ENCODE results near the gene SECISBP2.
"Not testable (repeated sequence)": the region's sequence is repeated elsewhere in the genome, so short reads cannot be mapped to it uniquely, and the experiment has no call there.

Gene SECISBP2

GRCh38 chr9:89310475-89311345, 7.6 kb upstream of the SECISBP2 start, which contains the start of gene CKS2:
Gene CKS2, plus strand, starts transcription at chr9:89311195. Its CDS starts 98 bp downstream, at chr9:89311293.
- peak; percentile 100 for DNase-seq (ENCODE audit: low spot score)

DNA sequence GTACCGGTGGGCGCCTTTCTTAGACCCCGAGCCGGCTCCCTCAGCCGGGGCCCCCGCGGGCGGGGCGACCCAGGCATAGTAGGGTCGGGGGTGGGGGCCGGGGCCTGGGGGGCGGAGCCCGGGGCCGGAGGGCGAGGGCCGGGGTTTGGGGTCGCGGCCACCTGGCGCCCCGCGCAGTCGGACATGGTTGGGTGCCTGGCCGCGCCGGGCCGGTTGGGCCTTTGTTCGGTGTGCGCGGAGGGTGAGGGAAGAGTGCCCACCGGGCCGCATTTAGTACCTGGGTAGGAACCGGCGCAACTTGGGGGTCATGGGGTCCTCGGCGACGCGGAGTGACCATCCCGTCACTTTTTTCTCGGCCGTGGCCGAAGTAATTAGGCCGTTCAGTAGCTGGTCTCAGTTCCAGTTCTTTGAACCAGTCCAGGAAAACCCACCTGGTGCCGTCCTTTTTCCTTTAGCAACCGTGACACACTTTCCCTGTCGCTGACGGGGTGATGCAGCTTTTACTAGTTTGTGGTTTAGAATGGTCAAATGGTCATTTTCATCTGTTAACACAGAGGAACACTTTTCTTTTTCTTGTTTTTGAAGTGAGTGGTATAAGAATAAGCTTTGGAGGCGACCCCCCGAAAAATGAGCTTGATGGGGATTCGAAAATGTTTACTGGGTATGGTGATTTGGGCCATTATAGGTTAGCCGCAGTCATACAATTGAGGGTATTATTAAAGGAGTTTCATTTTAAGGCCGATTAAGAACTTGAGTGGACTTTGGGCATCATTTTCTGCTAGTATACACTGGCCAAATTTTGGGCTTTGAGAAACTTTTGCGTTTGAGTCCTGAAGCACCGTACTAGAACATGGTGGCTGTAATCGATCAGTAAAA, 6.7 kb upstream of the SECISBP2 start:
- no peak for DNase-seq (ENCODE audit: low spot score)

DNA sequence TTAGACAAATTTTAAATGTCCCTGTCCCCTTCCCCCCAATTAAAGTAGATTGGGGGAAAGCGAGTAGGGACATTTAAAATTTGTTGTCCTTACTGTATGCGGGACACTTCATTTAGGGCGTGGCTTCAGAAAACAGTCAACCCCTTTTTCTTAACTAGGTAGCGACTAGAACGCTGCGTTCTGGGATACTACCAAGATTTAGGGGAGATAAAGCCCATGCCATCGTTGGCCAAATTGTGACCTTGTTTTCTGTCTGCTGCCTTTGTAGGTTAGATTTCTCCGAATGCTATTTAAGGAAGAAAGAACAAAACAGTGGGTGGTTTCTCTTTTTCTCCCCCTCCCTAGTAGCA, 6.1 kb upstream of the SECISBP2 start:
- no peak for DNase-seq (ENCODE audit: low spot score)

DNA sequence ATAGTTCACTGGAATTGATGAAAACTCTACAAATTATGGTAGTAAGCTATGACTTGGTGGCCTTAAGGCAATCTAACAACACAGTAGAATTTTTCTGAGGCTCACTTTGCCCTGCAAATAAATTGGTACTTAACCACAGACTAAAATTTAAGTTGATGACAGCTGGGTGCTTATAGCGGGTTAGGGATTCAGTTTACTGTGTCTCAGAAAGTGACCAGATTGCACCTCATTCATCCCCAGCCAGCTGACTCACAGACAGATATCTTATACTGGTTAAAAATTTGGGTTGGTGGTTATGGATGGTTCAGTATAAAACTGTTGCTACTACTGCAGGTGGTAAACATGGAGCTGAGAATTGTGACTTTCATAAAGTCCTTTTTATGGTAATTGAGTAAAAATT, 4.5 kb upstream of the SECISBP2 start:
- no peak for DNase-seq (ENCODE audit: low spot score)

GRCh38 chr9:89314955-89315354, 3.3 kb upstream of the SECISBP2 start:
- DNase-seq (ENCODE audit: low spot score): no peak

- no peak for DNase-seq (ENCODE audit: low spot score)
Observed at GRCh38 chr9:89315482-89315881, 2.8 kb upstream of the SECISBP2 start.

DNA sequence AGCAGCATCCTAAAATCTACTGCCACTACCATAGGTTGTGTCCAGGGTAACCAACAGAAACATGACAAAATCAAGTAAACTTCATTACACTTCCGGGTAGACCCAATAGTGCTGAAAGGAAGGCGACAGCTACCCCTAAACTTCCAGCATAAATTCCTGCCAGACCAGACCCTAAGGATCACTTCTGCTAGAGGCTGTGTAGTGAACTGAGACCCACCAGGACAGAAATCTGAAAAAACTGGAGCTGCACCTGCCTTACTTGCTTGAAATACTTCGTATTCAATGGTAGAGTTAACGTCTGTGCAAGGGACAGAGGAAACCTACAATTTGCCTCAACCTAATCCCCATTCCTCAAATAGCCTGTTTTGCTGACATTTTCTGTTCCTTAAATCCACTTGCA, 1.0 kb upstream of the SECISBP2 start:
- DNase-seq (ENCODE audit: low spot score): peak; percentile 52

DNA sequence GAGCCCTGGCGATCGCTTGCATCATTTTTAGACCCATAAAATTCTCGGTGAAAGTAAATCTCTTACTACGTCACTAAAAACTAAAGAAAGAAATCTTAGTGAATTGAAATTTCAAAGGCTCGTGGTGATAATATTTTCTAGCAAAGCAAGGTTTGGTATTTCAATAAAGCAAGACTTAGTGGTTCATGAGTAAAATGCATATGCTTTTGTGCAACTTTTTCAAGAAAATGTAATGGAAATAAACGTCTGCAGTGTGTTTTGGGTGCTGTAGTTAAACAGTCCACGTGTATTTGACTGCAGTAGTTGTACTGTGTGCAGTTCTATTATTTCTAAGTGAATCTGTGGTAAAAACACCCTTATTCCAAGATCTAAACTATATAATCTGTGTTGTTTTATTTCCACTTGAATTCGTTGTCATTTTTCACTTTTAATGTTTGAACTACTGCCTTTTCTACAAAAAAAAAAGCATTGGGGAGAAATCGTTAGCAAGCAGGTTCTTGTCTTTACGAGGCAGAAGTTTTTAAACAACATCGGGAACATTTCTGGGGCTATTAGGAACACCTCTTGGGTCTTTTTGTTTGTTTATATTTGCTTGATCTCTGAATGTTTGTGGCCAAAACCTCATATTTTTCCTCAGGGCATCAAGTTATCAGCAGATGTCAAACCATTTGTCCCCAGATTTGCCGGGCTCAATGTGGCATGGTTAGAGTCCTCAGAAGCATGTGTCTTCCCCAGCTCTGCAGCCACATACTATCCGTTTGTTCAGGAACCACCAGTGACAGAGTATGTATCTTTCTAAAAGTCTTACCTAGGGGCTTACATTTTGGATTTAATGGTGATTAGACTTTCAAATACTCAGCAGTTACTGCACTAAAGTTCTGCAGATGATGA, 960 bp downstream of the SECISBP2 start:
- peak; percentile 25 for DNase-seq (ENCODE audit: low spot score)

- no peak for DNase-seq (ENCODE audit: low spot score)
Observed at GRCh38 chr9:89323390-89323789, 5.1 kb downstream of the SECISBP2 start.

DNA sequence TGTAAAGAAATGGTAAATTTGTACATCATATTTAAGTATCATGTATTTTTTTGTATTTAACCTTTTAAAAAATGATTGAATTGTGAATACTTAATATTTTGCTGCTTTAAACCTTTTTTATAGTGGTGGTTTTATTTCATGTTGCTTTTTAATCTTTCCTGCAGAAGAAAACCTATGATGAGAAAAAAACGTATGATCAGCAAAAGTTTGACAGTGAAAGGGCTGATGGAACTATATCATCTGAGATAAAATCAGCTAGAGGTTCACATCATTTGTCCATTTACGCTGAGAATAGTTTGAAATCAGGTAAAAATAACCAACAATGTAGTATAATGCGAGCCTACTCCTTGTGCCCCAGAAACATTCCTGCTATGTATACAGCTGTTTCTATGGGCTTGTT, 7.4 kb downstream of the SECISBP2 start:
- no peak for DNase-seq (ENCODE audit: low spot score)

GRCh38 chr9:89328064-89328463, 9.8 kb downstream of the SECISBP2 start:
- no peak for DNase-seq (ENCODE audit: low spot score)

- no peak for DNase-seq (ENCODE audit: low spot score)
Observed at GRCh38 chr9:89329917-89330316, 11.6 kb downstream of the SECISBP2 start.

DNA sequence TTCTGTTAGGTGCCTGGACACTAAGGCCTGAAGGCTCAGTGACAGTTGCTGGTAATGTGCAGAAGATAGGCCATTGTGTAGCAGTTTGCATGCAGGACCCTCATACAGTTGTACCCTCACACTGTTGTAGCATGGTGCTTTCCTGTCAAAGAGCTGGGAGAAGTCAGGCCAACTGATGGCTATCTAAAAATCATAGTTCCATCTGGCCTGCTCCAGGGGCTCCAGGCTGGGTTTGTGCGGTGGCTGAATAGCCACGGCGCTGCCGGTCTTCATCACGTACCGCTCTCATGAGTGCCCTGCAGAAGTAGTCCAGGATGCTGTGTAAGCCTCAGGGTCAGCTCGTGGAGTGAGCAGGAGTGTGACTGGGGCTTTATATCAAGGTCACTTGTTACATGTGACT, 12.2 kb downstream of the SECISBP2 start:
- DNase-seq (ENCODE audit: low spot score): no peak

DNA sequence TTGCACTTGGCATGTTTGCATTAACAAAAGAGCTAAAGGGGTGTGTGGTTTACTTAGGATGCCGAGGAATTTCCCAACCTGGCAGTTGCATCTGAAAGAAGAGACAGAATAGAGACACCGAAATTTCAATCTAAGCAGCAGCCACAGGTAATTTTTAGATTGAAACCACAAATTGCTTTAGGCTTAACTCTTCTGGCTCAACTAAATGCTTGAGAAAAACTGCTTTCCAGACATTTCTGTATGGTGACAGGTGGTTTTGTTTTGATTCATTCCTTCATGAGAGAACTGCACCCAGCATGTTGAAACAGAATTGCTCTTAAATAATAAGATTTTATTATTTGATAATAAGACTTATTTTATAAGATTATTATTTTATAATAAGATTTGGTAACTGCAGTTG, 21.5 kb downstream of the SECISBP2 start:
- DNase-seq (ENCODE audit: low spot score): no peak

- DNase-seq (ENCODE audit: low spot score): no peak
Observed at GRCh38 chr9:89340332-89340731, 22.0 kb downstream of the SECISBP2 start.

GRCh38 chr9:89342213-89342612, 23.9 kb downstream of the SECISBP2 start:
- no peak for DNase-seq (ENCODE audit: low spot score)

DNA sequence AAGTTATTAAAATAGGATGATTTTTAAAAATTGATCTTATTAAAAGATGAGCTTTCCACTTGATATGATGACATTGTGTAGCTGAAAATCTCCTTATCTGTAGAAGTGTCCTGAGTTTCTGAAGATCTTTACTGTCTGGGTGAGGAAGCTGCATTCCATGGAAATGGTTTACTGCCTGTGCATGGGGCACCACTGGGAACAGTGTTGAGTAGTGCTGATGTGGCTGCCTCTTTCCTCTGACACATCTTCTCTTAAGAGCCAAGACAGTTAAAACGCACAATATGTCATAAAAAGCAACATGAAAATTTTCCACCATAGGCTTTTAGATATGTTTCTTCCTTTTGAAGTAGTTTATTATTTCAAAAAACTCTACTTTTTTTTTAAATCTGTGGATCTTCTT, 24.6 kb downstream of the SECISBP2 start:
- DNase-seq (ENCODE audit: low spot score): no peak

DNA sequence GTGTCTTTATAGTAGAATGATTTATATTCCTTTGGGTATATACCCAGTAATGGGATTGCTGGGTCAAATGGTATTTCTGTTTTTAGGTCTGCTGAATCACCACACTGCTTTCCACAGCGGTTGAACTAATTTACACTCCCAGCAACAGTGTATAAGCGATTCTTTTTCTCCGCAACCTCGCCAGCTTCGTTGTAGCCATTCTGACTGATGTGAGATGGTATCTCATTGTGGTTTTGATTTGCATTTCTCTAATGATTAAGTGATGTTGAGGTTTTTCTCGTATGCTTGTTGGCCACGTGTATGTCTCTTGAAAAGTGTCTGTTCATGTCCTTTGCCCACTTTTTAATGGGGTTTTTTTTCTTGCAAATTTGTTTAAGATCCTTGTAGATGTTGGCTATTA, 25.5 kb downstream of the SECISBP2 start:
- DNase-seq (ENCODE audit: low spot score): not testable (repeated sequence)

DNA sequence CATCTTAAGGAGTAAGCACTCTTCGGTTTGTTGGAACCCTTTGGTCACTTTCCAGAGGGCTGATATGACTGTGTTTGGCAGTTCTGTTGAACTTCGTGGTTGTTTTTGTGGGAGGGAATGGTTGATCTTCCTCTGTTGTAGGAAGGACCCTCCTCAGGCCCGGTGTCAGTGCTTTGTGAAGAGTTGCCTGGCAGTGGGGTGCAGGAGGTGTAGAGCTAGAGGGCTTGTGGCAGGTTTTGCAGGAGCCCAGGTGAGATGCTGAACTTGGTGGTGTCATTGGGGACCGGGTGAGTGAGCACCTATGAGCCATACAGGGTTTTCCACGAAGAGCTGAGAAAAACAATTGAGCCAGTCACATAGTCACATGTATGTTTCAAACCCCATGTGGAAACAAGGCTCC, 27.2 kb downstream of the SECISBP2 start:
- DNase-seq (ENCODE audit: low spot score): no peak

GRCh38 chr9:89346696-89347095, 28.4 kb downstream of the SECISBP2 start:
- no peak for DNase-seq (ENCODE audit: low spot score)

DNA sequence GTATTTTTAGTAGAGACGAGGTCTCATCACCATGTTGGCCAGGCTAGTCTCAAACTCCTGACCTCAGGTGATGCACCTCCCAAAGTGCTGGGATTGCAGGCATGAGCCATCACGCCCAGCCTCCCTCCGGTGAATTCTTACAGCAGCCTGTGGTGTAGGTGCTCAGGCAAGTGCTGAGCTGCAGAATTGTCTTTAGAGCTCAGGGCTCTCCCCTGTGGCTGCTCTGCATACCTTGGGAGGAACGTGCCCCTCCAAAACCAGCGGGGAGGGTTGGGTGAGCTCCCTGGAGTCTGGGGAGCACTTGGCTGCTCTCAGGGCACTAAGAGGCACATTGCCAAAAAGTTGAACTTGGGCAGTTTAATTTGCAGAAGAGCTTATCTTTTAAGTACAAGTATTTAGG, 29.4 kb downstream of the SECISBP2 start:
- DNase-seq (ENCODE audit: low spot score): no peak

DNA sequence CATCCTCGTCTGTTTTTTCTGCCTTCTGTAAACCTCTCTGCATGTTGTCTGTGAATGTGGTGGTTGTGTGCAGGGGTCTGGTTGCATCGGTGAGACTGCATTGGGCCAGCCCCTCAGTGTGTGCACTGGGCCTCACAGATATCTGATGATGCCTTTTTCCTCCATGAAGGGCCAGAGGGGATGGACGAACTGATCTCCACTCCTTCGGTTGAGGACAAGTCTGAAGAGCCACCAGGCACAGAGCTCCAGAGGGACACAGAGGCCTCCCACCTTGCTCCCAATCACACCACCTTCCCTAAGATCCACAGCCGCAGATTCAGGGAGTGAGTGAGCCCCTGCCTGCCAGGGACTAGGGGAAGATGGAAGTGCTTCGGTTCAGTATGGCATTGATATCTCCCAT, 31.3 kb downstream of the SECISBP2 start:
- DNase-seq (ENCODE audit: low spot score): no peak

Data from cerebellar cortex (tissue), 1 donor.